BLaER1 (cell line): ENCODE data around the gene ADRA1B.

Experiments used
- H3K27ac ChIP-seq: shearing (Covaris generic); formaldehyde crosslinking; 2 replicates; pipeline ENCODE4 v1.8.1; 2022
- H3K27me3 ChIP-seq: shearing (Covaris generic); formaldehyde crosslinking; 2 replicates; pipeline ENCODE4 v1.8.1; 2022
- H3K36me3 ChIP-seq: shearing (Covaris generic); formaldehyde crosslinking; 2 replicates; pipeline ENCODE4 v1.8.1; 2022
- H3K4me1 ChIP-seq: shearing (Covaris generic); formaldehyde crosslinking; 2 replicates; pipeline ENCODE4 v1.8.1; 2022
- H3K4me2 ChIP-seq: shearing (Covaris generic); formaldehyde crosslinking; 2 replicates; pipeline ENCODE4 v1.8.1; 2022
- H3K4me3 ChIP-seq: shearing (Covaris generic); formaldehyde crosslinking; 2 replicates; pipeline ENCODE4 v1.8.1; 2022
- H3K9ac ChIP-seq: shearing (Covaris generic); formaldehyde crosslinking; 2 replicates; pipeline ENCODE4 v1.8.1; 2022
- H3K9me3 ChIP-seq: shearing (Covaris generic); formaldehyde crosslinking; 2 replicates; pipeline ENCODE4 v1.8.1; 2022
- H4K20me1 ChIP-seq: shearing (Covaris generic); formaldehyde crosslinking; 2 replicates; pipeline ENCODE4 v1.8.1; 2022
- Cebpa-rat ChIP-seq: shearing (Covaris generic); IDR thresholded peaks from 2 replicates; pipeline ENCODE4 v1.8.1; 2022

Gene ADRA1B

GRCh38 chr5:159937580-159937979 lies 21.3 kb downstream of the ADRA1B start:
- no peak for TF ChIP-seq Cebpa-rat

GRCh38 chr5:159943326-159943725 lies 27.0 kb downstream of the ADRA1B start:
- Histone ChIP-seq H3K27ac (no peak overlapping the region), H3K36me3 (no peaks in the 10 kb centered on the region), H3K4me3 (no peak overlapping the region), H3K9ac (no peak overlapping the region), H3K27me3 (no peaks in the 10 kb centered on the region), H3K4me2 (no peak overlapping the region), H3K9me3 (no peaks in the 10 kb centered on the region), H4K20me1 (no peaks in the 10 kb centered on the region), H3K4me1 (no peaks in the 10 kb centered on the region)
- no peak for TF ChIP-seq Cebpa-rat

More at GRCh38 chr5:159937580-159937979, 21.3 kb downstream of the ADRA1B start:
- H3K4me2 ChIP-seq: no peak overlapping the region
- H3K27me3 ChIP-seq: no peaks in the 10 kb centered on the region
- H3K27ac ChIP-seq: no peak overlapping the region
- no peak overlapping the region for H3K9ac ChIP-seq
- H4K20me1 ChIP-seq: no peaks in the 10 kb centered on the region
- H3K9me3 ChIP-seq: no peaks in the 10 kb centered on the region
- H3K36me3 ChIP-seq: no peaks in the 10 kb centered on the region
- no peak overlapping the region for H3K4me3 ChIP-seq
- no peaks in the 10 kb centered on the region for H3K4me1 ChIP-seq

- no peak overlapping the region for H3K4me3 ChIP-seq
- H3K27ac ChIP-seq: no peak overlapping the region
- no peaks in the 10 kb centered on the region for H4K20me1 ChIP-seq
- H3K9ac ChIP-seq: no peak overlapping the region
- no peaks in the 10 kb centered on the region for H3K9me3 ChIP-seq
- no peak for TF ChIP-seq Cebpa-rat
- no peaks in the 10 kb centered on the region for H3K27me3 ChIP-seq
- H3K4me1 ChIP-seq: no peaks in the 10 kb centered on the region
- H3K4me2 ChIP-seq: no peak overlapping the region
- H3K36me3 ChIP-seq: no peaks in the 10 kb centered on the region
Observed at GRCh38 chr5:159944056-159944600, 27.8 kb downstream of the ADRA1B start.

- H3K27me3 ChIP-seq: no peaks in the 10 kb centered on the region
- H3K27ac ChIP-seq: no peak overlapping the region
- H3K4me3 ChIP-seq: no peak overlapping the region
- H3K9me3 ChIP-seq: no peaks in the 10 kb centered on the region
- H3K9ac ChIP-seq: no peak overlapping the region
- TF ChIP-seq Cebpa-rat: no peak
- H4K20me1 ChIP-seq: no peaks in the 10 kb centered on the region
- no peaks in the 10 kb centered on the region for H3K4me1 ChIP-seq
- H3K36me3 ChIP-seq: no peaks in the 10 kb centered on the region
- H3K4me2 ChIP-seq: no peak overlapping the region
Observed at GRCh38 chr5:159945359-159945758, 29.1 kb downstream of the ADRA1B start.

GRCh38 chr5:159947708-159948358 lies 31.6 kb downstream of the ADRA1B start:
- Histone ChIP-seq H3K36me3 (no peaks in the 10 kb centered on the region), H3K4me3 (no peak overlapping the region), H3K9ac (no peak overlapping the region), H3K9me3 (no peaks in the 10 kb centered on the region), H3K4me1 (no peaks in the 10 kb centered on the region), H3K27ac (no peak overlapping the region), H3K4me2 (no peak overlapping the region), H3K27me3 (no peaks in the 10 kb centered on the region), H4K20me1 (no peaks in the 10 kb centered on the region)
- TF ChIP-seq Cebpa-rat: no peak

GRCh38 chr5:159951387-159951786 lies 35.1 kb downstream of the ADRA1B start:
- no peak for TF ChIP-seq Cebpa-rat
- no peaks in the 10 kb centered on the region for H4K20me1 ChIP-seq
- H3K4me2 ChIP-seq: no peak overlapping the region
- H3K4me3 ChIP-seq: no peak overlapping the region
- H3K4me1 ChIP-seq: no peaks in the 10 kb centered on the region
- no peak overlapping the region for H3K27ac ChIP-seq
- no peaks in the 10 kb centered on the region for H3K27me3 ChIP-seq
- no peak overlapping the region for H3K9ac ChIP-seq
- H3K36me3 ChIP-seq: no peaks in the 10 kb centered on the region
- H3K9me3 ChIP-seq: no peaks in the 10 kb centered on the region

GRCh38 chr5:159951834-159952233 lies 35.6 kb downstream of the ADRA1B start:
- Histone ChIP-seq H3K4me2 (no peak overlapping the region), H3K27me3 (no peaks in the 10 kb centered on the region), H3K9ac (no peak overlapping the region), H3K4me3 (no peak overlapping the region), H3K9me3 (no peaks in the 10 kb centered on the region), H4K20me1 (no peaks in the 10 kb centered on the region), H3K27ac (no peak overlapping the region), H3K4me1 (no peaks in the 10 kb centered on the region), H3K36me3 (no peaks in the 10 kb centered on the region)
- TF ChIP-seq Cebpa-rat: no peak

GRCh38 chr5:159953609-159954008 lies 37.3 kb downstream of the ADRA1B start:
- H3K4me1 ChIP-seq: no peaks in the 10 kb centered on the region
- no peaks in the 10 kb centered on the region for H3K27me3 ChIP-seq
- H3K36me3 ChIP-seq: no peaks in the 10 kb centered on the region
- H4K20me1 ChIP-seq: no peaks in the 10 kb centered on the region
- no peaks in the 10 kb centered on the region for H3K9me3 ChIP-seq
- H3K4me2 ChIP-seq: no peak overlapping the region
- no peak overlapping the region for H3K27ac ChIP-seq
- no peak overlapping the region for H3K4me3 ChIP-seq
- no peak for TF ChIP-seq Cebpa-rat
- no peak overlapping the region for H3K9ac ChIP-seq

- H3K9me3 ChIP-seq: no peaks in the 10 kb centered on the region
- no peak overlapping the region for H3K9ac ChIP-seq
- no peak overlapping the region for H3K4me3 ChIP-seq
- no peaks in the 10 kb centered on the region for H3K36me3 ChIP-seq
- no peaks in the 10 kb centered on the region for H3K27me3 ChIP-seq
- H3K4me2 ChIP-seq: no peak overlapping the region
- H4K20me1 ChIP-seq: no peaks in the 10 kb centered on the region
- H3K4me1 ChIP-seq: no peaks in the 10 kb centered on the region
- no peak overlapping the region for H3K27ac ChIP-seq
- no peak for TF ChIP-seq Cebpa-rat
Observed at GRCh38 chr5:159955056-159955624, 38.9 kb downstream of the ADRA1B start.

- TF ChIP-seq Cebpa-rat: no peak
- H3K9me3 ChIP-seq: no peaks in the 10 kb centered on the region
- H3K27me3 ChIP-seq: no peaks in the 10 kb centered on the region
- no peak overlapping the region for H3K4me3 ChIP-seq
- no peak overlapping the region for H3K4me2 ChIP-seq
- no peak overlapping the region for H3K9ac ChIP-seq
- H3K27ac ChIP-seq: no peak overlapping the region
- H3K4me1 ChIP-seq: no peaks in the 10 kb centered on the region
- H3K36me3 ChIP-seq: no peaks in the 10 kb centered on the region
- no peaks in the 10 kb centered on the region for H4K20me1 ChIP-seq
Observed at GRCh38 chr5:159956074-159956473, 39.8 kb downstream of the ADRA1B start.
